Brain pericyte (primary cell): ENCODE results near the gene ANKRD12.
"Not testable (repeated sequence)": the region's sequence is repeated elsewhere in the genome, so short reads cannot be mapped to it uniquely, and the experiment has no call there.

Experiments used
- DNase-seq: peaks from one replicate; pipeline ENCODE4 v3.0.0-alpha.2; 2012; ENCODE audit warnings: low read depth, low spot score

Gene ANKRD12

GRCh38 chr18:9232977-9233376 lies 96.4 kb downstream of the ANKRD12 start:
- no peak for DNase-seq

DNA sequence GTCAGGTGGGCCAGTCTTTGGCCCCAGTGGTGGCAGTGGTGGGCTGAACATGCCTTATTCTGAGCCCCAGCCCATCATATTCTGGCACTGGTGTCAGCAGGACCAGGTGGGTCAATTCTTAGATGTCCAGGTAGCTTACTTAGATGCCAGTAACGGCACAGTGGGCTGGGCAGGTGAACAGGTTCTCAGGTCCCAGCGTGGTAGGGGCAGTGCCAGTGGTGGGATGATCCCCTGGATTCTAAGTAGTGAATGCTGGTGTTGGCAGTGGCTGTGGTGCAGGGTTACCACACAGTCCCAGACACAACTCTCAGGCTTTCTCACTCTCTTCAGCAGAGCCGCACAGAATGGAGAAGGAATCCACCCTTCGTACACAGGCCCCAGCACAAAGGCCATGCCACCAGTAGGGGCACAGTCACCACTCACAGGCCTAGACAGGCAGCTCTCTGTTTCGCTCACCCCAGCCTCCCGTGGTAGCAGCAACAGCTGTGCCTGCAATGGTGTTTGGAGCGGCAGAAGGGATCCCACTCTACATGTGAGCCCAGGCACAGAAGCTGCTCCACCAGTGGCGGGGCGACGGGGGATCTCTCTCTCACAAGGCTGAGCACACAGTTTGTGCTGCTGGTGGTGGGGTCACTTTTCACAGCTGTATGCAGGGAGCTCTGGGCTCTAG lies 97.3 kb downstream of the ANKRD12 start:
- no peak for DNase-seq

DNA sequence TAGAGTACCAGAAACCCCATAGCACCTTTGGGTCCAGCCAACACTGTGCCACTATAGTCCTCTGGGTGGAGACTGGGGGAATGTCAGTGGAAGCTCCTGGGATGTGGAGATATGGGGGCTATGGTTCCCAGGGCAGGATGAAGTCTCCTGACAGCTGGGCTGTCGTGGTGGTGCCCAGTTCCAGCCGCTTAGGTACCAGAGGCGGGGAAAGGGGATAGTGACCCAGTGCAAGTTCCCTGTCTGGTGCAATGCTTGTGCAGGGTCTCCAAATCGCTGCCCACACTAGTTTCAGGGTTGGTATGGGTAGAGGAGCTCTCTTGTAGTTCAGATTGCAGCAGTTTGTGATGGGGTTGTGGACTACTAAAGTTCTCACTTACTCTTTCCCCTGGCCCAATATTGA lies 97.9 kb downstream of the ANKRD12 start:
- no peak for DNase-seq

DNA sequence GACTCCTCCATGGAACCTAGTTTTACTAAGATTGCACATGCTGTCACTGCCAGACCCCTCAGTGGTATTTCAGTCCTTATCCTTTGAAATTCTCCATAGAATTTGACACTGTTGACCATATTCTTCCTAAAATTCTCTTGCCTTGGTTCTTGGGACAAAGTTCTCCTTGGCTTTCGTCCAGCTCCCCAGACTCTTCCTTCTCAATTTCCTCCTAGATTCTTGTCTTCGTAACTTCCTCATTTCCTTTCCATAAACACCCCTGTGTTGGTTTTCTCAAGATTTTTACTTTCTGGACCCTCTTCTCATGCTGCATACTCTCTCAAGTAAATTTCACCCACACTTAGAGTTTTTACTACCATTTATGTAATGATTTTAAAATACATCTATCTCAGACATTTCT lies 101.4 kb downstream of the ANKRD12 start:
- DNase-seq = no peak

DNA sequence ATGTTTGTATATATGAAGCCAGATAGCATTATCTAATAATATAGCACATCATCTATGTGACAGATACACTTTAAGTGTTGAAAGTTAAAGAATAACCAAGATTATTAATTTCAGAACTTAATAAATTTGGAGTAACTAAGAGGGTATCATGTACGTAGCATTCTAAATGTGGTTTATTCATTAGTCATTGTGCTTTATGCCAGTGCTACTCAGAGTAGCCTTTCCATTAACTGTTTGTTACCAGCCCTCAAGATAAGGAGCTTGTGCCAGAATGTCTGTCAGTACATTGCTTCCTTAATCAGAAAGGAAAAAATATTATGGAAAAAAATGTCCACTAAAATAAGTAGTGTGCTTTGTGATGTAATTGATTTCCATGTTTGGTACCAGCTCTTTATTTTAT lies 103.1 kb downstream of the ANKRD12 start:
- DNase-seq = no peak

GRCh38 chr18:9240270-9240669 lies 103.7 kb downstream of the ANKRD12 start:
- DNase-seq = no peak

DNA sequence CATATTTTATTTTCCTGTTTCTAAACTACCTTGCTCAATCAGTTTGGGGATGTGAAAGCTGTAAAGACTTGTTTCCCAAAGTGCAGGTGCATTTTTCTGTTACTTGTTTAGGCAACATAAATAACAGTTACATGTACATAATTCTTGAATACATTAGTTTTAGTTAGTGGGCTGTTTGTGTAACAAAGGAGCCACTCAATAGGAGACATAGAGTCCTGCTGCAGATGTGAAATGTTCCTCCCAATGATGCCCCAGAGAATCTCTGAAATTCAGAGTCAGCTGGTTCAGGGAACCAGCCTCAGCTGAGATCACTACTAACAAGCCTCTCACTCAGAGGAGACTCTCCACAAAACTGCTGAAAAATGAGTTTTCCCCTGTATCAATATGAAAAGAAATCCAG lies 106.4 kb downstream of the ANKRD12 start:
- DNase-seq = no peak

DNA sequence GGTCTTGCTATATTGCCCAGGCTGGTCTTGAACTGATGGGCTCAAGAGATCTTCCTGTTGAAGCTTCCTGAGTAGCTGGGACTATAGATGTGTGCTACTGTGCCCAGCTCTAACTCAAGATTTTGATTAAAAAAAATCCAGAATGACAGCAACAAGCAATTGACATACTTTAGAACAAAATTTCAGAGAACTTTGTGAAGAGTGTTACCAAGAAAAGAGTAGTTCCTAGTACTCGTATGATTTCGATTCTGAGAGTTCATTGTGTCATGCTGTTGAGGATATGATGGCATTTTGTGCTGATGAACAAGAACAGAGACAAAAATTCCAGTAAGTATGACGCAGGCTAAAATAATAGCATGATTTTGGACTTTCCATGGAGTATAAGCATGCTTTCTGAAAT lies 107.8 kb downstream of the ANKRD12 start:
- no peak for DNase-seq

DNA sequence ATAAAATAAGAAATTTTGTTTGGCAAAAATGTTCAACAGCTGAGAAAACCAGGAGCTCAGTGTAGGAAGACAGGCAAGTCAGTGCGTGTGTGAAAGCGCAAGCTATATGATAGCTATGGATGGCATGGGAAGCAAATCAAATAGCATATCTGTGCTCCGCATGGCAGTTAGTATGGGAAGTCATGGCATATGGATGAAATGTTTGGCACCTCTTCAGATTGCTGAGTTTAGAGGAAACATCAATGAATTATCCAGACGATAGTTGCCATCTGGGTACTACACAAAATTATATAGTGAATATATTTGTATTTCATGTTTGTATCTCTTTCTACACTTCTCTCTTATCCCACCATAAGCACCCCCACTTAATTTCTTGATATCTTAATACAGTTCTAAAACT lies 112.1 kb downstream of the ANKRD12 start:
- no peak for DNase-seq

DNA sequence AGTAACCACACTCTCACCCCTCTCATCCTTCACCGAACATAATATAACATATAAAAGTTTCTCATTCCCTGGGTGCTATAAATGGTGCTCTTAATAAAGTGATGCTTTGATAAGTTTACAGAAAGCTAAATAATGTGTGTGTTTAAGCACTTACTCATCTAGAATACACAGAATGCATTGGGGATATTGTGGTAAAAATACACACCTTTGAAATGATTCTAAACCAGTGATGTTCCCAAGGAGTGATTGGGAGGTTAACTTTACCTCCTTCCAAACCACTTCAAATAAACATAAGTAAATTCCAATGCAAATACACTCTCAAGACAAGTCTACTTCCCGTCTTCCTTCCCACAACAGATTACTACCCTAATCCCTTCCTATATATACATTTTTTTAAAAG lies 112.7 kb downstream of the ANKRD12 start:
- DNase-seq = no peak

GRCh38 chr18:9259173-9259572 lies 122.6 kb downstream of the ANKRD12 start:
- DNase-seq = no peak

DNA sequence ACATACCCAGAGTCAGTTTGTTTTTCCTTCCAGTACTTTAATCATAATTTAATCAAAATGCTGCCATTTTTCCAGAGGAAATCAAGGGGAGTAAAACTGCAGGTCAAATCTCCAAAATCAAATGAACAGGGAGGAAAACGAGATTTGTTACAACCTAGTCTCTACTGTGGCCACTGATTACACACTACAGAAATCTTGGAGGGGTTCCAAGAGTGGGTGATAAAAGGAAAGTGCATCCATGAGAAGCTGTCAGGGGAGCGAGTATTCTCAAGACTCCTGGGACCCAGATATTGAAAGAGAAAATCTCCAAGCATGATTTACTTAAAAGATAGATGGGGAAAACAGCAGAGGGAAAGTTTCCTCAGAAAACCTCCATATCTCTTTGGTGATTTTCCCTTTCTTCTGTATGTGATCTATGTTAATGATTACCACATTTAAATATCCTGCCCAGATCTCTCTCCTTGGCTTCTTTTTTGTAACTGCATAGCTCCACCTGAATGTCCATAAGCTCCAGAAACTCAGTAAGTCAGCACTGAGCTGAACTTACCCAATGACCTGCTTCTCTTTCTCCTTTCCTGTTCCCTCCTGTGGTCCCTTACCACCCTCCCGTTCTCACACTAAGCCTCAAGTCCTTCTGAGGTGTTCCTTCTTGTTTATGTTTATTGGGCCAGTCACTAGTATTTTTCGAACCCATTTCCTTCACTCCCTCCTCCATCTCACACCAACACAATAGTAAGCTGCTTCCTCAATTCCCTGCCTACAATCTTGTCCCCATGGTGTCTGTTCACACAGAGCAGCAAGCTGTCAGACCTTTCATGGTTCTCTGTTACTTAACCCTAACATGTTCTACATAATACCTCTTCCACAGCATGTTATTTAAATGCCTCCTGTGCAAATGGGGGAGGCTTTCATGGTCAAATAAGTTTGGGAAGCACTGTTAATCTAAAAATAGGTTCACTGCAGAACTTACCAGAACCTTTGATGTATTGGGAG lies 124.1 kb downstream of the ANKRD12 start:
- DNase-seq = no peak

- no peak for DNase-seq
Observed at GRCh38 chr18:9263264-9263663, 126.7 kb downstream of the ANKRD12 start.

DNA sequence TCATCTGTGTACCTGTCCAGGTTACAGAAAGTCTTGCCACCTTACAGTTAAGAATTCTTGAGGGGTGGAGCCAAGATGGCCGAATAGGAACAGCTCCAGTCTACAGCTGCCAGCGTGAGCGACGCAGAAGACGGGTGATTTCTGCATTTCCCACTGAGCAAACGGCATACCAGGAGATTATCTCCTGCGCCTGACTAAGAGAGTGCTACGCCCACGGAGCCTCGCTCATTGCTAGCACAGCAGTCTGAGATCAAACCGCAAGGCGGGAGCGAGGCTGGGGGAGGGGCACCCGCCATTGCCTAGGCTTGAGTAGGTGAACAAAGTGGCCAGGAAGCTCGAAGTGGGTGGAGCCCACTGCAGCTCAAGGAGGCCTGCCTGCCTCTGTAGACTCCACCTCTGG lies 128.2 kb downstream of the ANKRD12 start:
- DNase-seq = not testable (repeated sequence)

GRCh38 chr18:9273221-9273620 lies 136.6 kb downstream of the ANKRD12 start:
- no peak for DNase-seq

DNA sequence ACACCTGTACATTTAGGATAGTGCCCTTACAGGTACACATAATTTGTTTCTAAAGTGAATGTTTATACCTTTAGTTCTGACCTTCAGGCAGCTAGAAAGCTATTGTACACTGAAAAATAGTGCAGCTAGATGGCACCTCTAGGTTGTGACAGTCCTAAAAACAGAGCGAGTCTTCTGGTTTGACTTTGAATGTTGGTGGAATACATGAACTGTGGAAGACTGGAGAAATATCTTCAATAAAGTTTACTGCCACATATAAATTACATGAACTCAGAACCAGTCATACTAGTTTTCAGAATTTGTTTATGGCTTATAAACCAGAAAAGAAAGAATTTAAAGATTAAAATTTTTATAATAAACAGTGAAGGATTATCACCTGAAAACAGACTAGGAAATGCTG lies 139.3 kb downstream of the ANKRD12 start:
- DNase-seq = no peak

DNA sequence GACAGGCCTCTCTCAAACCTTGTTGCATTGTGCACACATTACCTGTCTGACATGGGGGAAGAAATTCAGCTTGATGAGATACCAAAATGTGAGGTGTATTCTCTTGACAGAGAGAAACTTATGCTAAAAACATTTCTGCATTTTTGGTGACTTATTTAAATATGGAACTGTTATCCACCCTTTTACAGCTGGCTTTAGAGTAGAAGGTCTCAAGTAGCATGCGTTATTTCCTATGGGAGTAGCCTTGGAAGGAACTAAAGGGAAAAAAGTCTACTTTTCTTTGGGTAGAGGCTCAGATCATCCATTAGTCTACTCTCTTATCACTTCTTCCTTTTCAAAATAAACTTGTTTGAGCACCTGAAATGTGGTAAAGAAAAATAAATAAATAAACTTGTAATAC lies 141.4 kb downstream of the ANKRD12 start:
- DNase-seq = no peak

GRCh38 chr18:9280849-9281248 lies 144.3 kb downstream of the ANKRD12 start:
- DNase-seq = no peak

DNA sequence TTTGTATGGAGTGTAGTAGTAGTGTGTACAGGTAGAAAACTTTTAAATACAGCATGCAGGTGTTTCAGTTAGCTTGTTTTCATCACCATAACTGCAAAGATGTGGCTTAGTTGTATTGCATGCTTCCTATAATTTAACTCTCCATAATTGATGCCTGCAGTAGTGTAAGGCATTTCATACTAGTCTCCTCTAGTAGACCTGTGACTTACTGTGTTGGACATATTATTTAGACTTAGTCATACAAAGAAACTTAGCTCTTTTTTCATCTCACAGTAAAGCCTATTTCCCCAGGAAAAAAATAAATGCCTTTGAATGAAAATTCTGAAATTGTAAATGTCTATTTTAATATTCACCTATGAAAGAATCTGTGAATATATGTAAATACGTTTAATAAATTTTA lies 145.2 kb downstream of the ANKRD12 start:
- DNase-seq = no peak

- no peak for DNase-seq
Observed at GRCh38 chr18:9283791-9284190, 147.2 kb downstream of the ANKRD12 start.

DNA sequence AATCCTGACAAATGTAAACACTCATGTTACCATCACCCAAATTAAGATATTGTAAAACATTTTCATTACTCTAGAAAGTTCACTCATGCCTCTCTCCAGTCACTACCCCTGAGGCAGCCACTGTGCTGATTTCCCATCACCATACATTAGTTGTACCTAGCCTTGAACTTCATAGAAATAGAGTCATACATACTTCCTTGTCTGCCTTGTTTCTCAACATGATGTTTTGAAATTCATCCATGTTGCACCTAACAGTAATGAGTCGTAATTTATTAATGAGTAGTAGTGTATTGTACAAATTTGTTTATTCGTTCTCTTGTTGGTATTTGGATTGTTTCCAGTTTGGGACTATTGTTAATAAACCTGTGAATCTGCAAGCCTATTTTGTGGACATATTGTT lies 149.0 kb downstream of the ANKRD12 start:
- no peak for DNase-seq

DNA sequence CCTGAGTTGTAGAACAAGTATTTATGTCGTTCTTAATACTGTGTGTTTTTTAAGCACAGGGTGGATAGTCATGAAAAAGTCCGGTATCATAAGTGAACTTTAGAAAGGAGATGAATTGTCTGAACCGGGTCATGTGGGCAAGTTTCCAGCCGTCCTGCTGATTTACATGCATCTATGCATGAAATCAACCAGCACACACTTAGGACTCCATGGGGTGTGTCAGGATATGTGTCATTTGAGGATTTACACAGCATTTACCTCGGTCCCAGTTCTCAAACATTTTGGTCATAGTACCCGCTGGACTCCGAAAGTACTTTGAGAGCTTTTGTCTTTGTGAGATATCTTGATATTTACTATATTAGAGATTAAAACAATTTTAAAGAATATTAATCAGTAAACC lies 150.5 kb downstream of the ANKRD12 start:
- no peak for DNase-seq

DNA sequence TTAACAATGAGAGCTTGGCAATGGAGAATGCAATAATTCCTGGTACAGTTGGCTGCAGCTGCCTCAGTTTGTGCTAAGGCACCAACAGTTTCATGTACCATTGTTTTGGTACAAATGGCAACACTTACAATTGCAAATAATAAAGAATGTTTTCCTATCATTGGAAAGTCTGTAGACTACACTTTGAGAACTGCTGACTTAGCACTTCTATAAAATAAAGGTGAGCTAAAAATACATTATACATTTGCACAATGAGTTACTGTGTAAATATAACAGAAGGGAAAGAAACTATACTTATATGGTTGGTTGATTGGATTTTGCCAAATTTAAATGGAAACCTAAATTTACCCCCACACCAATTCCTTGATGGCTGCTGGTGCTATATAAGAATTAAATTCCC lies 153.1 kb downstream of the ANKRD12 start:
- DNase-seq = no peak
